IMR-90 (cell line): Measurements from ENCODE around the gene ERBB4. TPM values are rescaled to one million over a fixed set of nuclear protein-coding genes. Genes with fewer than 3 reads are reported as not detected.

Source experiments
- ATAC-seq: fragments of 200-7000 bp; cut with Tn5 transposase; 2 replicates; pipeline ENCODE4 v1.9.1; 2020; ENCODE audit warnings: low read depth, mild to moderate bottlenecking, moderate library complexity
- BruUV-seq: library from RNA; stranded (reverse); fragments of 400-500 nt; replicated peaks from 2 replicates; lab custom pipeline; 2021; lab: Mats Ljungman, UMichigan
- CTCF ChIA-PET: fragments of 300-600 bp; formaldehyde crosslinking; extraction: SDS; loops from one replicate; lab custom pipeline; 2021; ENCODE audit warnings: antibody characterized with exemption; lab: Yijun Ruan, JAX
- POLR2A ChIA-PET: fragments of 300-600 bp; sonication (Branson Sonifier 250); formaldehyde crosslinking; loops from one replicate; lab custom pipeline; 2022; ENCODE audit warnings: antibody characterized with exemption; ENCODE audit not compliant: unreplicated experiment; lab: Charles Lee
- DNase-seq: peaks from one replicate; pipeline ENCODE4 v3.0.0; 2013
- H2AFZ ChIP-seq: replicated peaks from 2 replicates; pipeline ENCODE3; 2013; ENCODE audit warnings: low read length, mild to moderate bottlenecking; ENCODE audit not compliant: poor library complexity
- H2AK5ac ChIP-seq: 2 replicates; pipeline ENCODE4 v1.6.1; 2013; ENCODE audit warnings: low read depth, low read length, inconsistent platforms
- H2AK9ac ChIP-seq: replicated peaks from 2 replicates; pipeline ENCODE3; 2013; ENCODE audit warnings: mild to moderate bottlenecking, low read depth, low read length, moderate library complexity; ENCODE audit not compliant: poor library complexity
- H2BK120ac ChIP-seq: 2 replicates; pipeline ENCODE4 v1.6.1; 2013; ENCODE audit warnings: low read depth, low read length, inconsistent platforms
- H2BK15ac ChIP-seq: 3 replicates; pipeline ENCODE4 v1.6.1; 2013; ENCODE audit warnings: low read depth, low read length, inconsistent platforms
- H2BK20ac ChIP-seq: 2 replicates; pipeline ENCODE4 v1.6.1; 2013; ENCODE audit warnings: low read depth, mild to moderate bottlenecking, inconsistent platforms, low read length, moderate library complexity
- H2BK5ac ChIP-seq: 2 replicates; pipeline ENCODE4 v1.6.1; 2013; ENCODE audit warnings: mild to moderate bottlenecking, low read depth, low read length, inconsistent platforms; ENCODE audit not compliant: poor library complexity, severe bottlenecking
- H3K14ac ChIP-seq: replicated peaks from 2 replicates; pipeline ENCODE4 v1.6.1; 2013; ENCODE audit warnings: low read depth, low read length, inconsistent platforms
- H3K18ac ChIP-seq: 2 replicates; pipeline ENCODE4 v1.6.1; 2013; ENCODE audit warnings: low read depth, low read length, control low read depth
- H3K23ac ChIP-seq: 2 replicates; pipeline ENCODE4 v1.6.1; 2013; ENCODE audit warnings: low read depth, low read length, inconsistent platforms
- H3K27ac ChIP-seq: 2 replicates; pipeline ENCODE4 v1.5.1; 2013; ENCODE audit warnings: mild to moderate bottlenecking, control low read depth, low read length; ENCODE audit not compliant: insufficient read depth
- H3K27me3 ChIP-seq: 2 replicates; pipeline ENCODE4 v1.6.1; 2013; ENCODE audit warnings: low read length; ENCODE audit not compliant: control insufficient read depth, insufficient read depth
- H3K36me3 ChIP-seq: 2 replicates; pipeline ENCODE4 v1.6.1; 2013; ENCODE audit warnings: low read length, mixed read lengths; ENCODE audit not compliant: control insufficient read depth, insufficient read depth
- H3K4ac ChIP-seq: 2 replicates; pipeline ENCODE4 v1.6.1; 2013; ENCODE audit warnings: low read depth, low read length, inconsistent platforms
- H3K4me1 ChIP-seq: 2 replicates; pipeline ENCODE4 v1.6.1; 2013; ENCODE audit warnings: low read length, mixed read lengths; ENCODE audit not compliant: control insufficient read depth, insufficient read depth
- H3K4me2 ChIP-seq: 2 replicates; pipeline ENCODE4 v1.6.1; 2013; ENCODE audit warnings: low read depth, mild to moderate bottlenecking, control low read depth, low read length, moderate library complexity
- H3K4me3 ChIP-seq: 2 replicates; pipeline ENCODE4 v1.5.1; 2013; ENCODE audit warnings: low read depth, mild to moderate bottlenecking, control low read depth, low read length, moderate library complexity; ENCODE audit not compliant: insufficient read depth
- H3K56ac ChIP-seq: 2 replicates; pipeline ENCODE4 v1.6.1; 2013; ENCODE audit warnings: low read length, inconsistent platforms; ENCODE audit not compliant: insufficient read depth; ENCODE audit errors: extremely low read depth
- H3K79me1 ChIP-seq, 2 experiments: 2 replicates each; pipeline ENCODE4 v1.6.1; 2013; ENCODE audit warnings: low read length in 2 of 2, inconsistent platforms in 1 of 2, low read depth in 1 of 2
- H3K9ac ChIP-seq: 2 replicates; pipeline ENCODE4 v1.6.1; 2013; ENCODE audit warnings: low read depth, low read length, control low read depth
- H3K9me1 ChIP-seq: 2 replicates; pipeline ENCODE4 v1.6.1; 2013; ENCODE audit warnings: low read length, inconsistent platforms; ENCODE audit not compliant: insufficient read depth
- H3K9me3 ChIP-seq: 2 replicates; pipeline ENCODE4 v1.6.1; 2013; ENCODE audit warnings: low read length; ENCODE audit not compliant: control insufficient read depth, insufficient read depth
- H4K20me1 ChIP-seq: 2 replicates; pipeline ENCODE4 v1.6.1; 2013; ENCODE audit warnings: low read length, inconsistent platforms; ENCODE audit not compliant: insufficient read depth
- H4K5ac ChIP-seq: 2 replicates; pipeline ENCODE4 v1.6.1; 2013; ENCODE audit warnings: mild to moderate bottlenecking, low read depth, low read length, control low read depth
- H4K8ac ChIP-seq, 2 experiments: 2 replicates each; pipeline ENCODE4 v1.6.1; 2013; ENCODE audit warnings: low read depth in 2 of 2, low read length in 2 of 2, control low read depth in 1 of 2, inconsistent platforms in 1 of 2
- H4K91ac ChIP-seq: 2 replicates; pipeline ENCODE4 v1.6.1; 2013; ENCODE audit warnings: low read depth, low read length, inconsistent platforms; ENCODE audit not compliant: insufficient read depth
- BHLHE40 ChIP-seq: fragments of 150-350 bp; IDR thresholded peaks from 2 replicates; pipeline ENCODE4 v1.6.1; 2016; ENCODE audit warnings: mild to moderate bottlenecking, low read depth, low read length
- CEBPB ChIP-seq: IDR thresholded peaks from 2 replicates; pipeline ENCODE4 v1.6.1; 2012; ENCODE audit warnings: low read depth, low read length, improper control_type of control experiment
- CTCF ChIP-seq: conservative IDR thresholded peaks from 2 replicates; pipeline ENCODE4 v1.5.1; 2012; ENCODE audit warnings: mild to moderate bottlenecking, low read depth, low read length, improper control_type of control experiment
- MAFK ChIP-seq: IDR thresholded peaks from 2 replicates; pipeline ENCODE4 v1.6.1; 2012; ENCODE audit warnings: low read depth, low read length, improper control_type of control experiment
- MXI1 ChIP-seq: IDR thresholded peaks from 2 replicates; pipeline ENCODE4 v1.6.1; 2012; ENCODE audit warnings: low read depth, mild to moderate bottlenecking, low read length, moderate library complexity, borderline replicate concordance
- NFE2L2 ChIP-seq: fragments of 150-350 bp; IDR thresholded peaks from 2 replicates; pipeline ENCODE4 v1.6.1; 2016; ENCODE audit warnings: low read depth, mild to moderate bottlenecking, low read length
- RAD21 ChIP-seq: IDR thresholded peaks from 2 replicates; pipeline ENCODE4 v1.6.1; 2012; ENCODE audit warnings: low read length, improper control_type of control experiment
- RCOR1 ChIP-seq: IDR thresholded peaks from 2 replicates; pipeline ENCODE4 v1.6.1; 2012; ENCODE audit warnings: mild to moderate bottlenecking, low read length, improper control_type of control experiment; ENCODE audit not compliant: insufficient replicate concordance
- RFX5 ChIP-seq: IDR thresholded peaks from 2 replicates; pipeline ENCODE4 v1.8.0; 2012; ENCODE audit warnings: low read depth, mild to moderate bottlenecking, low read length, moderate library complexity
- WGBS, 2 experiments: methylation state at CpG; one replicate each; pipeline versions ENCODE4 v1.1.5 to v1.1.7; 2013; ENCODE audit warnings: missing lambda C conversion rate in 2 of 2; ENCODE audit not compliant: insufficient read length in 1 of 2; ENCODE audit errors: extremely low coverage in 2 of 2; 5-methylcytosine and 5-hydroxymethylcytosine counted together
- dilution Hi-C: fragments of 300-500 bp; cut with HindIII; formaldehyde crosslinking; loops from one replicate; pipeline ENCODE4 v1.14.3; 2018; ENCODE audit warnings: low sequenced_read_pairs; ENCODE audit not compliant: unreplicated experiment
- in situ Hi-C: fragments of 300-500 bp; cut with MboI; formaldehyde crosslinking; loops from 3 replicates; pipeline ENCODE4 v1.14.3; 2019; ENCODE audit warnings: low sequenced_read_pairs, inconsistent platforms, mixed read lengths
- intact Hi-C: fragments of 100-400 bp; cut with micrococcal nuclease; formaldehyde crosslinking; loops from 2 replicates; pipeline ENCODE4 v1.10.0; 2022
- polyA plus RNA-seq, 3 experiments: library from polyadenylated mRNA; depleted of rRNA; stranded (reverse); fragments of >200 nt; gene quantifications; 2 replicates each; pipeline ENCODE4 v1.2.3, GENCODE V29; 2012; ENCODE audit warnings: low replicate concordance in 1 of 3
- total RNA-seq: library from RNA; depleted of rRNA; stranded (reverse); fragments of >200 nt; gene quantifications from 2 replicates; pipeline ENCODE4 v1.2.3, GENCODE V29; 2012
- TF ChIP-seq, protein P1 (sequence below): fragments of 150-350 bp; IDR thresholded peaks from 2 replicates; pipeline ENCODE4 v1.6.1; 2017; ENCODE audit warnings: mild to moderate bottlenecking, antibody characterized with exemption, low read length, low read depth

The ERBB4 gene
- total and polyA plus RNA-seq, 2 of the 4 experiments (the other 2 are of a cell fraction), result not detected

GRCh38 chr2:211798868-211799267, 739.7 kb downstream of the ERBB4 start:
- no peak overlapping the region for H4K8ac ChIP-seq
- DNase-seq (no peak), ATAC-seq (no peak)
- no peak overlapping the region for H2BK120ac ChIP-seq
- H3K4me3 ChIP-seq, result no peak overlapping the region
- H3K27me3 ChIP-seq, result no peaks in the 10 kb centered on the region
- H2BK5ac ChIP-seq, result no peak overlapping the region
- H3K79me1 ChIP-seq, result no peaks in the 10 kb centered on the region
- no peaks in the 10 kb centered on the region for H3K9me1 ChIP-seq
- no peak overlapping the region for H2BK20ac ChIP-seq
- in situ Hi-C loops, result no loop called here
- no peak overlapping the region for H2BK15ac ChIP-seq
- no peak overlapping the region for H3K4me2 ChIP-seq
- H3K4ac ChIP-seq, result no peak overlapping the region
- H3K18ac ChIP-seq, result no peak overlapping the region
- H3K56ac ChIP-seq, result no peak overlapping the region
- no peak overlapping the region for H3K9ac ChIP-seq
- H3K9me3 ChIP-seq, result no peaks in the 10 kb centered on the region
- no peak overlapping the region for H2AK5ac ChIP-seq
- no peaks in the 10 kb centered on the region for H3K4me1 ChIP-seq
- no peak overlapping the region for H2AFZ ChIP-seq
- H3K36me3 ChIP-seq, result no peaks in the 10 kb centered on the region
- H3K23ac ChIP-seq, result no peak overlapping the region
- dilution Hi-C loops, result no loop called here
- POLR2A ChIA-PET, result no interaction called here
- no peak overlapping the region for H3K27ac ChIP-seq
- BruUV-seq, result no TSS peak
- TF ChIP-seq, protein P1, sequence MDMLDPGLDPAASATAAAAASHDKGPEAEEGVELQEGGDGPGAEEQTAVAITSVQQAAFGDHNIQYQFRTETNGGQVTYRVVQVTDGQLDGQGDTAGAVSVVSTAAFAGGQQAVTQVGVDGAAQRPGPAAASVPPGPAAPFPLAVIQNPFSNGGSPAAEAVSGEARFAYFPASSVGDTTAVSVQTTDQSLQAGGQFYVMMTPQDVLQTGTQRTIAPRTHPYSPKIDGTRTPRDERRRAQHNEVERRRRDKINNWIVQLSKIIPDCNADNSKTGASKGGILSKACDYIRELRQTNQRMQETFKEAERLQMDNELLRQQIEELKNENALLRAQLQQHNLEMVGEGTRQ, result no peak
- TF ChIP-seq MAFK, result no peak
- no peak for TF ChIP-seq BHLHE40
- TF ChIP-seq MXI1, result no peak
- TF ChIP-seq RAD21, result no peak
- no peak for TF ChIP-seq NFE2L2
- no peak for TF ChIP-seq CEBPB
- TF ChIP-seq RFX5, result no peak
- TF ChIP-seq CTCF, result no peak
- TF ChIP-seq RCOR1, result no peak
- no peak overlapping the region for H4K91ac ChIP-seq
- WGBS, 2 experiments, result no CpG with 5 or more reads among the region's 1 CpG
- no peak overlapping the region for H4K5ac ChIP-seq
- intact Hi-C loops, result no loop called here
- CTCF ChIA-PET, result no interaction called here
- H3K14ac ChIP-seq, result no peak overlapping the region
- H2AK9ac ChIP-seq, result no peak overlapping the region
- no peaks in the 10 kb centered on the region for H4K20me1 ChIP-seq
